ENCODE results near the gene NOL11. TPM values are rescaled to one million over a fixed set of nuclear protein-coding genes. Genes with fewer than 3 reads are reported as not detected.
A peak's percentile ranks its signal among the peaks of the same experiment; 100 is the strongest.

NOL11 gene
- total RNA-seq, 2 donors from 2014 or later, result 48.3 to 60.7 TPM

DNA sequence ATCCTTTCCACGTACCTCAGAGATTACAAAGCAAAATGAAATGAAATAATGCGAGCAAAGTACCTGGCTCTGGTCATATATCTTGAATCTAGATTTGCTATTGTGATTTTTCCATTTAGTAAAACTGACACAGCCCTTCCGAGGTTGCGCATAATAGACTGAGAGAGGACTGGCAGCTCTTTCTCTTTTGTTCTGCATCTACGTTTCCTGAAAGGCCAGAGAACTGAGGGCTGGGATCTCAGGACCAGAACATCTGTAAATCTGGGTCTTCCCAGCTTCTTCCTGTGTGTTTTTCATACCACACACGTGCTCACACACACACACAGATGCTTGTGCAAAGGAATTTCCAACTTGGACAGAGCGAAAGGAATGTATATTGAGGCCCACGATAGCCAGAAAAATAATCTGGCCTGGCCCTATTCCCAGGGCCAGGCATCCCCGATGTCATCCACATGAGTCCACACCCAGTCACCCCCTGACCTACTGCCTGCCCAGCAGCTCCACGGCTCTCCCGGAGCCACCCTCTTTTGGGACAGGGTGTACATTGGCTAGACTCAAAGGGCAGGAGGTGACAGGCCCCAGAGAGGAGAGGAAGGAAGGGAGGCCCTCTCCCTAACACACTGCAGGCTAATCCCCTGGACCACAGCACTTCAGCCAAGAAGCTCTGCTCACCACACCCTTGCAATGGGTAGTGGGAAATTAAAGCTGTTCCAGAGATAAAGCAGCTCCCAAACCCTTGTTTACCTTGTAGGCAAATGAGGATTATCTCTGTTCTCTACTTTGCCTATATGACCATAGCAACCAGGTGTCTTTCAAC, 41.8 kb downstream of the NOL11 start:
- H3K9ac ChIP-seq (ENCODE audit: extremely low read depth, low read length, poor library complexity, severe bottlenecking), result no peak overlapping the region
- H3K27me3 Mint-ChIP-seq (ENCODE audit: insufficient read depth), result no peaks in the 10 kb centered on the region
- no peak overlapping the region for H3K27ac ChIP-seq (ENCODE audit: low read depth, low read length)
- no peak overlapping the region for H3K4me3 Mint-ChIP-seq
- TF ChIP-seq, protein P1, sequence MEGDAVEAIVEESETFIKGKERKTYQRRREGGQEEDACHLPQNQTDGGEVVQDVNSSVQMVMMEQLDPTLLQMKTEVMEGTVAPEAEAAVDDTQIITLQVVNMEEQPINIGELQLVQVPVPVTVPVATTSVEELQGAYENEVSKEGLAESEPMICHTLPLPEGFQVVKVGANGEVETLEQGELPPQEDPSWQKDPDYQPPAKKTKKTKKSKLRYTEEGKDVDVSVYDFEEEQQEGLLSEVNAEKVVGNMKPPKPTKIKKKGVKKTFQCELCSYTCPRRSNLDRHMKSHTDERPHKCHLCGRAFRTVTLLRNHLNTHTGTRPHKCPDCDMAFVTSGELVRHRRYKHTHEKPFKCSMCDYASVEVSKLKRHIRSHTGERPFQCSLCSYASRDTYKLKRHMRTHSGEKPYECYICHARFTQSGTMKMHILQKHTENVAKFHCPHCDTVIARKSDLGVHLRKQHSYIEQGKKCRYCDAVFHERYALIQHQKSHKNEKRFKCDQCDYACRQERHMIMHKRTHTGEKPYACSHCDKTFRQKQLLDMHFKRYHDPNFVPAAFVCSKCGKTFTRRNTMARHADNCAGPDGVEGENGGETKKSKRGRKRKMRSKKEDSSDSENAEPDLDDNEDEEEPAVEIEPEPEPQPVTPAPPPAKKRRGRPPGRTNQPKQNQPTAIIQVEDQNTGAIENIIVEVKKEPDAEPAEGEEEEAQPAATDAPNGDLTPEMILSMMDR (conservative IDR thresholded peaks at IDR 0.05), result no peak
- H3K9me3 Mint-ChIP-seq, result peaks cover 20% of the 10 kb centered on the region
- peaks cover 29% of the 10 kb centered on the region for H3K9me3 ChIP-seq (ENCODE audit: control insufficient read depth, low read length)
- H3K36me3 Mint-ChIP-seq (ENCODE audit: low read depth), result peaks cover 16% of the 10 kb centered on the region
- no peak overlapping the region for H3K27ac Mint-ChIP-seq
- no peaks in the 10 kb centered on the region for H3K27me3 ChIP-seq (ENCODE audit: control insufficient read depth, insufficient read depth, low read length, poor library complexity, severe bottlenecking)
- no peaks in the 10 kb centered on the region for H3K4me1 ChIP-seq (ENCODE audit: control insufficient read depth, insufficient read depth, low read length)
- peaks cover 7% of the 10 kb centered on the region for H3K4me1 Mint-ChIP-seq
- no peaks in the 10 kb centered on the region for H3K36me3 ChIP-seq (ENCODE audit: control insufficient read depth, insufficient read depth, low read length)
- WGBS, 2 experiments (ENCODE audit: insufficient coverage in 1 of 2, insufficient read length in 1 of 2), result 83 to 88% methylated on average over 8 to 11 of the region's 11 CpGs
- DNase-seq, result peak; percentile 53
- no peak overlapping the region for H3K4me3 ChIP-seq (ENCODE audit: low read length)

DNA sequence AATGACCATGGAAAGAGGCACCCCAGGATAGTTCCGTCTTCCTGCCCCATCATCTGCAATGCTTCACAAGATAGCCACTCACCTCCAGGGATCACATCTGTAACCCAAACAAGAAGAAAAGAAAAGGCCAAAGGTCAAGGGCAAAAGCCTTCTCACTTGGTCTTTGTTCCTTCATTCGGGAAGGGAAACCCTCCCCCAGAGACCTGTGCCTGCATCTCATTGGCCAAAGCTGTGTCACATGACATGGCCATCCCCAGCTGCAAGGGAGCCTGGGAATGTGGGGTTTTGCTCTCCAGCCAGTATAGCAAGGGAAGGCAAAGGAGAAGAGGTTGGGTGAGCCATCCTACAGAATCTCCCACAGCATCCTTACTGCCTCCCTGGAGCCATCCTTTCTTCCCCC, 47.9 kb downstream of the NOL11 start:
- no peaks in the 10 kb centered on the region for H3K27me3 Mint-ChIP-seq (ENCODE audit: insufficient read depth)
- H3K4me3 ChIP-seq (ENCODE audit: low read length), result no peak overlapping the region
- H3K36me3 Mint-ChIP-seq (ENCODE audit: low read depth), result peaks cover 3% of the 10 kb centered on the region
- DNase-seq, result no peak
- no peaks in the 10 kb centered on the region for H3K9me3 ChIP-seq (ENCODE audit: control insufficient read depth, low read length)
- H3K27ac ChIP-seq (ENCODE audit: low read depth, low read length), result no peak overlapping the region
- H3K4me1 Mint-ChIP-seq, result no peaks in the 10 kb centered on the region
- no peaks in the 10 kb centered on the region for H3K27me3 ChIP-seq (ENCODE audit: control insufficient read depth, insufficient read depth, low read length, poor library complexity, severe bottlenecking)
- H3K4me3 Mint-ChIP-seq, result no peak overlapping the region
- no peak overlapping the region for H3K27ac Mint-ChIP-seq
- 85 to 100% methylated on average over 1 to 2 of the region's 2 CpGs for WGBS, 2 experiments (ENCODE audit: insufficient coverage in 1 of 2, insufficient read length in 1 of 2)
- no peaks in the 10 kb centered on the region for H3K4me1 ChIP-seq (ENCODE audit: control insufficient read depth, insufficient read depth, low read length)
- no peaks in the 10 kb centered on the region for H3K9me3 Mint-ChIP-seq
- no peaks in the 10 kb centered on the region for H3K36me3 ChIP-seq (ENCODE audit: control insufficient read depth, insufficient read depth, low read length)
- TF ChIP-seq, protein P1 (conservative IDR thresholded peaks at IDR 0.05), result no peak
- no peak overlapping the region for H3K9ac ChIP-seq (ENCODE audit: extremely low read depth, low read length, poor library complexity, severe bottlenecking)

DNA sequence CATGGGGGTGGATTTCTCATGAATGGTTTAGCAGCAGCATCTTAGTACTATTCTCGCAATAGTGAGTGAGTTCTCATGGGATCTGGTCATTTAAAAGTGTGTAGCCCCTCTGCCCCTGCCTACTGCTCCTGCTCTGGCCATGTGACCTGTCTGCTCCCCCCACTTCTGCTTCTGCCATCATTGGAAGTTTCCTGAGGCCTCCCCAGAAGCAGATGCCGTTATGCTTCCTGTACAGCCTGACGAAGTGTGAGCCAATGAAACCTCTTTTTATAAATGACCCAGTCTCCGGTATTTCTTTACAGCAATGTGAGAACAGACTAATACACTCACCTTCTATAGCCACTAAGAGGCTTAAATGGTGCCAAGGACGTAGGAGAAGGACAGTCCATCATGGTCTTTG, 51.5 kb downstream of the NOL11 start:
- no peaks in the 10 kb centered on the region for H3K4me1 Mint-ChIP-seq
- TF ChIP-seq, protein P1 (conservative IDR thresholded peaks at IDR 0.05), result no peak
- WGBS, 2 experiments (ENCODE audit: insufficient coverage in 1 of 2, insufficient read length in 1 of 2), result 88 to 93% methylated on average over 3 to 5 of the region's 5 CpGs
- H3K9me3 Mint-ChIP-seq, result no peaks in the 10 kb centered on the region
- H3K27ac ChIP-seq (ENCODE audit: low read depth, low read length), result no peak overlapping the region
- peaks cover 3% of the 10 kb centered on the region for H3K36me3 Mint-ChIP-seq (ENCODE audit: low read depth)
- no peak for DNase-seq
- peak overlapping the region; percentile 46 for H3K27ac Mint-ChIP-seq
- no peaks in the 10 kb centered on the region for H3K9me3 ChIP-seq (ENCODE audit: control insufficient read depth, low read length)
- H3K27me3 Mint-ChIP-seq (ENCODE audit: insufficient read depth), result no peaks in the 10 kb centered on the region
- no peaks in the 10 kb centered on the region for H3K27me3 ChIP-seq (ENCODE audit: control insufficient read depth, insufficient read depth, low read length, poor library complexity, severe bottlenecking)
- no peaks in the 10 kb centered on the region for H3K36me3 ChIP-seq (ENCODE audit: control insufficient read depth, insufficient read depth, low read length)
- H3K9ac ChIP-seq (ENCODE audit: extremely low read depth, low read length, poor library complexity, severe bottlenecking), result no peak overlapping the region
- H3K4me3 Mint-ChIP-seq, result no peak overlapping the region
- H3K4me3 ChIP-seq (ENCODE audit: low read length), result no peak overlapping the region
- H3K4me1 ChIP-seq (ENCODE audit: control insufficient read depth, insufficient read depth, low read length), result no peaks in the 10 kb centered on the region

Data from endodermal cell (in vitro differentiated cells).